ENCODE results near the gene SP4. TPM values are rescaled to one million over a fixed set of nuclear protein-coding genes. Genes with fewer than 3 reads are reported as not detected.
"Not testable (repeated sequence)": the region's sequence is repeated elsewhere in the genome, so short reads cannot be mapped to it uniquely, and the experiment has no call there.

The SP4 gene
- total RNA-seq, 1 experiment from 2014 or later = 8.3 TPM

DNA sequence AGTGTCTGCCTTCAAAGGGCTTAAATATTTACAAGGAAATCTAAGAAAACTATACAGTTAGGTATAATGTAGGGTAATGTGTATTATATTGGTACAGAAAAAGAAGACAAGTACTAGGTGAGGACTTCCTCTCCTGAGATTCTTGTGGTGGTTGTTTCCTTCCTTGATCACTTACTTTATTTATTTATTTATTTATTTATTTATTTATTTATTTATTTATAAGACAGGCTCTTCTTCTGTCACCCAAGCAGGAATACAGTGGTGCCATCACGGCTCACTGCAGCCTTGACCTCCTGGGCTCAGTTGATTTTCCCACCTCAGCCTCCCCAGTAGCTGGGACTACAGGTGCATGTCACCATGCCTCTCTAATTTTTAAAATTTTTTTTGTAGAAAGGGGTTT is 96.8 kb downstream of the SP4 start:
- DNase-seq (ENCODE audit: low read depth) = no peak

DNA sequence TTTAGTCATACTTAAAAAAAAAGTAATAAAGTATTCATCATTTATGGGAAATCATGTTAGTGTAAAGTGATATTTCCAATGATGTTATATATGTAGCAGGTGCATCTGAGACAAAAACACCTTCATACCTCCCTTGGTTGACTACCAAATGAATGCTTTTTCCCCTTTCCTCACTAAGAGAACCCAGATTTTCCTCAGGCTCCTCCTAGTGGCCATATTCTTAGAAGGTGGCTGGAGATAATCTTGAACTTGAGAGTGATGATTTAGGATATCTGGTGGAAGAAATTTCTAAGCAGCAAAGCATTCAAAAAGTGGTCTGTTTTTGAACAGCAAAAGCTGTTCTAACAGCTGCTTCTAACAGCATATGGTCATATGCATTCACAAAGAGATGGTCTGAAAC is 98.1 kb downstream of the SP4 start:
- no peak for DNase-seq (ENCODE audit: low read depth)

DNA sequence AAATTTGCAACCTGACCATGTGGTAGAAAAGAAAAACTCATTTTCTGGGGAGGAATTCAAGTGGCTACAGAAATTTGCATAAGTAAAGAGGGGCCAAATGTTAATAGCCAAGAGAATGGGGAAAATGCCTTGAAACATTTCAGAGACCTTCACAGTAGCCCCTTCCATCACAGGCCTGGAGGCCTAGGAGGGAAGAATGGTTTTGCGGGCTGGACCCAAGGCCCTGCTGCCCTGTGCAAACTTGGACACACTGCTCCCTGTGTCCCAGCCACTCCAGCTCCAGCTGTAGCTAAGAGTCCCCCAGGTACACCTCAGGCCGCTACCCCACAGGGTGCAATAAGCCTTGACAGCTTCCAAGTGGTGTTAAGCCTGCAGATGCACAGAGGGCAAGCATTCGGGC is 98.6 kb downstream of the SP4 start:
- no peak for DNase-seq (ENCODE audit: low read depth)

DNA sequence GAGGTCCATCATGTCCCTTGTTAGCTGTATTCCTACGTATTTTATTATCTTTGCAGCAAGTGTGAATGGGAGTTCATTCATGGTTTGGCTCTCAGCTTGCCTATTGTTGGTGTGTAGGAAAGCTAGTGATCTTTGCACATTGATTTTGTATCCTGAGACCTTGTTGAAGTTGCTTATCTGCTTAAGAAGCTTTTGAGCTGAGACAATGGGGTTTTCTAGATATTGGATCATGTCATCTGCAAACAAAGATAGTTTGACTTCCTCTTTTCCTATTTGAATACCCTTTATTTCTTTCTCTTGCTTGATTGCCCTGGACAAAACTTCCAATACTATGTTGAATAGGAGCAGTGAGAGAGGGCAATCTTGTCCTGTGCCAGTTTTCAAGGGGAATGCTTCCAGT is 104.6 kb downstream of the SP4 start:
- not testable (repeated sequence) for DNase-seq (ENCODE audit: low read depth)

DNA sequence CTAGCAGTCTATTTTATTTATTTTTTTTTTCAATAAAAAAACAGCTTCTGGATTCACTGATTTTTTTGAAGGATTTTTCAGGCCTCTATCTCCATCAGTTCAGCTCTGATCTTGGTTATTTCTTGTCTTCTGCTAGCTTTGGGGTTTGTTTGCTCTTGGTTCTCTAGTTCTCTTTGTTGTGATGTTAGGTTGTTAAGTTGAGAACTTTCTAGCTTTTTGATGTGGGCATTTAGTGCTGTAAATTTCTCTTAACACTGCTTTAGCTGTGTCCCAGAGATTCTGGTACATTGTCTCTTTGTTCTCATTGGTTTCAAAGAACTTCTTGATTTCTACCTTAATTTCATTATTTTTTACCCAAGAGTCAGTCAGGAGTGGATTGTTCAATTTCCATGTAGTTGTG is 105.8 kb downstream of the SP4 start:
- not testable (repeated sequence) for DNase-seq (ENCODE audit: low read depth)

DNA sequence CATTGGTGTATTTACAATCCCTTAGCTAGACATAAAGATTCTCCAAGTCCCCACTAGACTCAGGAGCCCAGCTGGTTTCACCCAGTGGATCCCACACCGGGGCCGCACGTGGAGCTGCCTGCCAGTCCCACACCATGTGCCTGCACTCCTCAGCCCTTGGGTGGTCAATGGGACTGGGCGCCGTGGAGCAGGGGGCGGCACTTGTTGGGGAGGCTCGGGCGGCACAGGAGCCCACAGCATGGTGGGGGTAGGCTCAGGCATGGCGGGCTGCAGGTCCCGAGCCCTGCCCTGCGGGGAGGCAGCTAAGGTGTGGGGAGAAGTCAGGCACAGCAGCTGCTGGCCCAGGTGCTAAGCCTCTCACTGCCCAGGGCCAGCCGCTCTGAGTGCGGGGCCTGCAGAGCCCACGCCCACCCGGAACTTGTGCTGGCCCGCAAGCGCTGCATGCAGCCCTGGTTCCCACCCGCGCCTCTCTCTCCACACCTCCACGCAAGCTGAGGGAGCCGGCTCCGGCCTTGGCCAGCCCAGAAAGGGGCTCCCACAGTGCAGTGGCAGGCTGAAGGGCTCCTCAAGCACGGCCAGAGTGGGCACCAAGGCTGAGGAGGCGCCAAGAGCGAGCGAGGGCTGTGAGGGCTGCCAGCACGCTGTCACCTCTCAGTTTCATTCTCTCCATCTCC is 108.7 kb downstream of the SP4 start:
- not testable (repeated sequence) for DNase-seq (ENCODE audit: low read depth)

DNA sequence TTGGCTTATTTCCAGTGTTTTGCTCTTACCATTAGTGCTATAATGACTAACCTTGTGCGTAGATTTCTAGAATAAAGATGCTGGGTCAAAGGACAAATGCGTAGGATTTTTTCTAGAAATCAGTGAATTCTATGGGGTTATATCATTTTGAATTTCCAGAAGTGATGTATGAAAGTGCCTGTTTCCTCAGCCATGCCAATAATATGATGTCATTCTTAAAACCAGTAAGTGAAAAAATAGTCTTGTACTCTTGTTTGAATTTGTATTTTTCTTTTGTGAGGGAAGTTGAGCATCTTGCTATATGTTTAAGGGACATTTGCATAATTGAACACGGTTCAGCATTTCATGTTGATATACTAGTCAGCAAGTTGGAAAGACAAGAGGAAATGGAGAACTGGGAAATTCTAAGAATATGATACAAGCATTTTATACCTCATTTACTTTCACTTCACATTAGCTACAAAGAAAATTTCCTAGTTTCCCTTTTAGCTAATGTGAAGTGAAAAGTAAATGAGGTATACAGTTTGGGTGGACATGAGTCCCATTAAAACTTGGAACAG is 111.1 kb downstream of the SP4 start:
- no peak for DNase-seq (ENCODE audit: low read depth)

DNA sequence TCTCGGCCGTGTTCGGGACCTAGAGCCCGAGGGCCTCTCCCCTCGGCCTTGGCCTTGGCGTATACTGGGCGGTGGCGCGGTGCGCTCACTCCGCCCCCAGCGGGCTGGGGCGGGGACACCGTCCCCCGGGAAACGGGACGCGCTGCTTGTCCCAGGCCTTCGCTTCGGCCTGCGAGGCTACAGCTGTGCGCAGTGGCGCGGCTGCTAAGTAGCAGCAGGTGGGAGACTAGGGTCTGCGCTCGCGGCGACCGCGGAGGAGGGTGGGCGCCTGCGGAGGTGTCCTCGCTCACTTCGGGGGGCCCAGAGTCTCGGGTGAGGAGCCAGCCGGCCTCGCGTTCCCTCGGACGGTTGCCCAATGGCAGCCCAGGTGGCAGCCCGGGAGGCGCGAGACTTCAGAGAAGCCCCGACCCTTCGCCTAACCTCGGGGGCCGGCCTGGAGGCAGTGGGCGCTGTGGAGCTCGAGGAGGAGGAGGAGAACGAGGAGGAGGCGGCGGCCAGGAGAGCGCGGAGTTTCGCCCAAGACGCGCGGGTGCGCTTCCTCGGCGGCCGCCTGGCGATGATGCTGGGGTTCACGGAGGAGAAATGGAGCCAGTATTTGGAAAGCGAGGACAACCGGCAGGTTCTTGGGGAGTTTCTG is 115.1 kb downstream of the SP4 start, which contains the start of gene DNAH11:
Gene DNAH11 (plus strand): TSS at position 149 of the 637 bp plus-strand sequence. CDS start 207 bp downstream, at position 356.
- no peak for DNase-seq (ENCODE audit: low read depth)

DNA sequence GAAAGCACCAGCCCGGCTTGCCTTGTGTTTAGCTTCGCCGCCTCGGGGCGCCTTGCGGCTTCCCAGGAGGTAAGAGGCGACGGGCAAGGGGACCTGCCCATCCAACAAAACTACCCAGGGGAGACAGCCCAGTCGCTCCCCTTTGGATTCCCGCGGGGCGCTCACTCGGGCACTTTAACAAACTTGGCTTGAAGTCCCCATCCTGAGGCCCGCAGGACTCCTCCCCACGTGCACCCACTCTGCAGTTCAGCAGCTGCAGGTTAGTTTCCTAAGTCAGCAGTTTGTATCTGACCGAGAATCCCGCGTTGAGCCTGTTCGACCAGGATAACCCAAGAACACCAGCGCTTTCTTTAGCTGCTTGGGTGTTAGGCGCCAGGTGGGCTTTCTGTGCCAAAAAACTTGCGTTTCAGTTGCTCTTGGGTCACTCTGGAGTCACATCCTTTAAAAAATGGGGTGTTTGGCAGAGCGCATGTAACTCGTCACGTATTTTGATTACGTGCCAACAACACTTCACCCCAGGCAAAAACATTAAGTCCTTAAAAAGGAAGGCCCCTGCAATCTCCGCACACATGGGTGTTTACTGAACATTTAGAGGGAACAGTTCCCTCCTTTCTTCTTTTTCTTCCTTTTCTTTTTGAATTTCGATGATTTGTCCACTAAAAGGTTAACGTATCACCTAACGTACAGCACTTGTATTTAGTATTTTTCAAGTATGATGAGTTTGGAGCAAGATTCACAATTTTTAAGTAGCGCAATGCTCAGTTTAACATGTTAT is 115.8 kb downstream of the SP4 start:
- DNase-seq (ENCODE audit: low read depth) = no peak

DNA sequence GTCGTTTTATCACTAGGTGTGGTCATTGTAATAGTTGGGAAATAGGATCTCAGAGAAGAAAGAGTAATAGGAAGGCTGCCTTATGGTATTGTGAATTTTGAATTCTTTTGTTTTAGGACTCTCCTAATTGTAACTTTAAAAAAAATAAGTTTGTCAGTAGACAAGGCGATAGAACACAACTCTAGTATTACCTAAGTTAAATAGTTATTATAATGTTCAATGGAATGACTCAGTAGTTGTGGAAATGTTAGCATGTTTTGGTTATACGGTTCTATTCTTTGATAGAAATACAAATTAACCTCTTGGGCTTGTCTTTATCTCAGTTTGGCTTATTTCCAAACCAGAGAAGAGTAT is 116.4 kb downstream of the SP4 start:
- DNase-seq (ENCODE audit: low read depth) = no peak

DNA sequence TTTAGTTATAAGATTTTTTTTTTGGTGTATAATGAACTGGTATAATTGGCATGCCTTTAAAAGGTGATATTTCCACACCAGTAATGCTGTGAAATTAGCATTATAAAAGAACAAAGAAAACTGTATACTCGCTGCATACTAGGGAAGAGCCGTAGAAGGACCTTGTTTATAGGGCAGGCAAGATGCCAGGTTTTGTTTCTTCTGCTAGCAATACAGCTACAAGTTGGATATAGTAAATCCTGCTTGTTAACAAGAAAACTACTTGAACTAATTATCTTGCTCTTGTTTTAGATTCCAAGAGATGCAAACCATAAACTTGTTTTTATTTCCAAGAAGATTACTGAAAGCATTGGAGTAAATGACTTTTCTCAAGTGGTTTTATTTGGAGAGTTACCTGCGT is 116.8 kb downstream of the SP4 start:
- no peak for DNase-seq (ENCODE audit: low read depth)

DNA sequence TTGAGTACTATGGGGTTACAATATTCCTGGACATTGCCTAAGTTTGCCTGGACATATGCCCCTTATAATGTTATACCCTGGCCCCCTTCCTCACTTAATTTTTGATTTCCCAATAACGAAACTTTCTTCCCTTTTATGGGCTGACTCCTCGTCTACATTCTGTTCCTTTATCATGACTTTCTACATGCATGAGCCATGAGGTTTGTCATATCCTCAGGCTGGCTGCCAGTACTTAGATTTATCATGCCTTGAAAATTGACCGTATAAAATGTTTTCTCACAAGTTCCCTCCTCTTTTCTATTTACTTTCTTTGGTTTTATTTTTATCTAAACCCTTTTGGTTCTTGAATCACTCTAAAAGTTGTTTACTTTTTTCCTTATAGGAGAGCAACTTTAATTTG is 119.6 kb downstream of the SP4 start:
- no peak for DNase-seq (ENCODE audit: low read depth)

DNA sequence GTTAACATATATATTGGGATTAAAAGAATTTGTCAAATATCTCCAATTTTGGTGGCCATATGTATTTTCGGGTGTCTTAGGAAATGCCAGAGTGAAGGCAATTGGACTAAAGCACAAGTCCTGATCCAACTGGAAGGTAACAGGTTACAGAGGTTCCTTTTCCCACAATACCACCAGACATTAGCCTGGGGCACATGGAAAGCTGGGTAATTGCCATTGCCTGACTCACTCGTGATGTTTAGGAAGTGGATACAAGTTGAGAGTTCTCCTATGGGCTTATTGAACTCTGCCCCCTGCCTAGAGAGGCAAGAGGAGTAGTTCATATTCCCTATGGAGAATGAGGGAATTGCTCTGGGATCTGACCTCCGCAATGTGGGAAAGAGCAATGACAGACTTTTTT is 120.6 kb downstream of the SP4 start:
- DNase-seq (ENCODE audit: low read depth) = no peak

DNA sequence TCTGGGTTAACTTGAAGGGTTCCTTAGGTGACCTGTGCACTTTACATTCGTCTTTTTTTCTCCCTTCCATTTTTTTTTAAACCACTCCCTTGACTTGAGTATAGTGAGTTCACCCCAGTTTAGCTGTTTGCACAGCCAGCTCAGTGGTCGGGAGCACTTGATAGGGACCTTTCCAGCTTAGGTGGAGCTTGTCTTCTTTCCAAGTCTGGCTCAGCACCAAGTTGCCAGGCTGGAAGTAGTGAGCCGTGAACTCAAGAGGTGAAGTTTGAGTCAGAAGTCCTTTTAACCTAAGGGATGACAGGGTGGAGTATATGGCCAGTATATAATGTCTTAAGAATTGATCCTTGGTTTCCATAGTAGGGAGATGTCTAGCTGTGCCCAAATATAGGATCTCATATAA is 122.2 kb downstream of the SP4 start:
- no peak for DNase-seq (ENCODE audit: low read depth)

DNA sequence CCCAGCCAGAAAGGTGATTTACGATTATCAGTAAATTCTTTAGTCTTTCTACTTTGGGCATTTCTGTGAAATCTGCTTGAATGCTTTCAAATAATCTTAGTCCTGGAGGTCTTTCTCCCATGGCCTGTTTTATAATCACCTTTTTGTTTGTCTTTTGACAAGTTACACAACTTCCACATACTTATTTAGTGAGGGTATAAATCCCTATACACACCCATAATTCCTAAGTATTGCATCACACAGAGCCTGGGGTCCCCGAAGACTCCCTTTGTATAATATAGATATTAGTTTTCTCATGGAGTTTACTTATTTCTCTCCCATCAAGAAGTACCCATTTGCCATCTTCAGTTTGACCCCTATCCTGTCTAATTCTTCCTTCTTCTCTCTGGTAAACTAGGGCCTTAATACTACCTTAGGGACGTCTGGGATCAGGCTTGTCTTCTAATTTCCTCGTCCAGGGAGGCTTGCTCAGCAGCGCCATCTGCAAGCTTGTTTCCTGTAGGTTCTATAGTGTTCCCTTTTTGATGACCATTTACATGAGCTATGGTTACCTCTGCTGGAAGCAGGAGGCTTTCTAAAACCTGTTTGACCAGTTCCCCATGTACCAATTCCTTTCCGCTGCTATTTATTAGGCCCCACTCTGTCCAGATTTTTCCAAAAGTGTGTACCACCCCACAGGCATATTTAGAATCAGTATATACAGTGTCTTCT is 123.1 kb downstream of the SP4 start:
- DNase-seq (ENCODE audit: low read depth) = no peak

DNA sequence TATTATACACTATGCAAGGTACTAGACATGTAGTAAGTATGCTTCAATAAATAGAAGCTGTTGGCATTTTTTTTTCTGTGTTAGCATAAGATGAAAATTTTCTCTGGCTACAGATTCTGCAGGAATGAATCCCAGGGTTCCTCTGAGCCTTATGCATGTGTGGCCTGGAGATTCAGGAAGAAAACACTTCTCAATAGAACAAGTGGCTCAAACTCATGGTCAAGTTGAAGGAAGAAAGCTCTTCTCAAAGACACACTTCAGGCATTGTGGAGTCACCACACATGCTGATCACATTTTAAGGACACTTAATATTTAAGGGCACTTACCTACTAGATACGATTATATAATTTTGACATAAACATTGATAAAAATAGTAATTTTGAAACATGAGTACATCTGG is 134.5 kb downstream of the SP4 start:
- no peak for DNase-seq (ENCODE audit: low read depth)

Other genes starting within 250 kb of the SP4 start
- gene DNAH11, start 115.0 kb downstream of the SP4 start, total RNA-seq (2014; rRNA removed) = under 0.01 and 0.11 TPM in 2 replicates